Motor neuron (in vitro differentiated cells): ENCODE measurements around the gene TRIM69. TPM values are rescaled to one million over a fixed set of nuclear protein-coding genes. Genes with fewer than 3 reads are reported as not detected.

ENCODE experiments used
- ATAC-seq, 8 experiments: fragments of 200-7000 bp; cut with Tn5 transposase; replicated peaks in 6 of 8; 2 replicates each; pipeline ENCODE4 v1.8.0; 2021; ENCODE audit warnings: mild to moderate bottlenecking in 8 of 8, moderate library complexity in 8 of 8
- H3K27ac ChIP-seq, 2 donors: fragments of 250-450 bp; sonication (Bioruptor Pico); 2 replicates each; pipeline ENCODE4 v1.9.0; 2021; ENCODE audit warnings: antibody characterized with exemption in 2 of 2, mild to moderate bottlenecking in 2 of 2, moderate library complexity in 1 of 2
- H3K4me1 ChIP-seq, 2 donors: fragments of 250-450 bp; sonication (Bioruptor Pico); replicated peaks in 1 of 2; 2 replicates each; pipeline ENCODE4 v1.6.1; 2021; ENCODE audit warnings: antibody characterized with exemption in 2 of 2, mild to moderate bottlenecking in 2 of 2, moderate library complexity in 1 of 2
- H3K4me3 ChIP-seq, 5 donors: fragments of 250-450 bp; sonication (Bioruptor Pico); 2 replicates each; pipeline ENCODE4 v1.9.0; 2021; ENCODE audit warnings: antibody characterized with exemption in 5 of 5, mild to moderate bottlenecking in 5 of 5, moderate library complexity in 4 of 5
- WGBS, 10 experiments: fragments of 450-650 bp; shearing (Covaris generic); methylation state at CpG; one replicate each; pipeline ENCODE4 v1.0.0; 2022; 5-methylcytosine and 5-hydroxymethylcytosine counted together
- in situ Hi-C, 9 experiments: fragments of 400-800 bp; cut with MboI; loops; one replicate each; pipeline ENCODE4 v1.15.0; 2021; ENCODE audit warnings: low sequenced_read_pairs in 9 of 9, low pct_unique_long_range_greater_than_20kb in 2 of 9; ENCODE audit not compliant: unreplicated experiment in 9 of 9
- total RNA-seq, 8 experiments: library from RNA; unstranded; fragments of 300-600 nt; gene quantifications; 2 replicates each; pipeline versions ENCODE4 v1.2.3 to v1.2.4, GENCODE V29; 2022

The TRIM69 gene
- total RNA-seq, 8 experiments from 2014 or later = 10.4 to 56.0 (median 17.9) TPM

DNA sequence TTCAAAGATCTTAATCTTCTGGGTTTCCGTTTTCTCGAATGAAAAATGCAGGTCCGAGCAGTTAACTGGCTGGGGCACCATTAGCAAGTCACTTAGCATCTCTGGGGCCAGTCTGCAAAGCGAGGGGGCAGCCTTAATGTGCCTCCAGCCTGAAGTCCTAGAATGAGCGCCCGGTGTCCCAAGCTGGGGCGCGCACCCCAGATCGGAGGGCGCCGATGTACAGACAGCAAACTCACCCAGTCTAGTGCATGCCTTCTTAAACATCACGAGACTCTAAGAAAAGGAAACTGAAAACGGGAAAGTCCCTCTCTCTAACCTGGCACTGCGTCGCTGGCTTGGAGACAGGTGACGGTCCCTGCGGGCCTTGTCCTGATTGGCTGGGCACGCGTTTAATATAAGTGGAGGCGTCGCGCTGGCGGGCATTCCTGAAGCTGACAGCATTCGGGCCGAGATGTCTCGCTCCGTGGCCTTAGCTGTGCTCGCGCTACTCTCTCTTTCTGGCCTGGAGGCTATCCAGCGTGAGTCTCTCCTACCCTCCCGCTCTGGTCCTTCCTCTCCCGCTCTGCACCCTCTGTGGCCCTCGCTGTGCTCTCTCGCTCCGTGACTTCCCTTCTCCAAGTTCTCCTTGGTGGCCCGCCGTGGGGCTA, 25.1 kb upstream of the TRIM69 start, which contains the start of the genes B2M and PATL2:
Gene B2M, plus strand, starts transcription at position 422 of the 647 bp plus-strand sequence. Its CDS starts 30 bp downstream, at position 452.
Gene PATL2, minus strand, starts transcription at position 228 of the 647 bp plus-strand sequence. CDS start 34,833 bp downstream, outside the sequence.
- in situ Hi-C loops = no loop called here
- H3K4me1 ChIP-seq = peaks cover 0 to 5% of the 10 kb centered on the region in 2 donors
- 0 to 8% (median 0%) methylated on average over 2 to 21 of the region's 37 CpGs; no CpG with 5 or more reads in 1 of the 10 experiments for WGBS, 10 experiments
- peak within 1 kb of the TSS in 1 of 2 donors; percentile 38 for H3K27ac ChIP-seq
- H3K4me3 ChIP-seq = peak within 1 kb of the TSS; percentile 41 to 82 (median 75)
- ATAC-seq = peak; percentile 75 to 97 (median 96)

DNA sequence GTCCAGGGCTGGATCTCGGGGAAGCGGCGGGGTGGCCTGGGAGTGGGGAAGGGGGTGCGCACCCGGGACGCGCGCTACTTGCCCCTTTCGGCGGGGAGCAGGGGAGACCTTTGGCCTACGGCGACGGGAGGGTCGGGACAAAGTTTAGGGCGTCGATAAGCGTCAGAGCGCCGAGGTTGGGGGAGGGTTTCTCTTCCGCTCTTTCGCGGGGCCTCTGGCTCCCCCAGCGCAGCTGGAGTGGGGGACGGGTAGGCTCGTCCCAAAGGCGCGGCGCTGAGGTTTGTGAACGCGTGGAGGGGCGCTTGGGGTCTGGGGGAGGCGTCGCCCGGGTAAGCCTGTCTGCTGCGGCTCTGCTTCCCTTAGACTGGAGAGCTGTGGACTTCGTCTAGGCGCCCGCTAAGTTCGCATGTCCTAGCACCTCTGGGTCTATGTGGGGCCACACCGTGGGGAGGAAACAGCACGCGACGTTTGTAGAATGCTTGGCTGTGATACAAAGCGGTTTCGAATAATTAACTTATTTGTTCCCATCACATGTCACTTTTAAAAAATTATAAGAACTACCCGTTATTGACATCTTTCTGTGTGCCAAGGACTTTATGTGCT, 24.5 kb upstream of the TRIM69 start:
- H3K4me3 ChIP-seq = peak overlapping the region; percentile 41 to 82 (median 75)
- H3K4me1 ChIP-seq = peaks cover 0 to 5% of the 10 kb centered on the region in 2 donors
- 0 to 10% (median 0%) methylated on average over 5 to 9 of the region's 46 CpGs; no CpG with 5 or more reads in 5 of the 10 experiments for WGBS, 10 experiments
- no peak overlapping the region for H3K27ac ChIP-seq
- peak; percentile 10 to 47 (median 33) for ATAC-seq
- in situ Hi-C loops = no loop called here

DNA sequence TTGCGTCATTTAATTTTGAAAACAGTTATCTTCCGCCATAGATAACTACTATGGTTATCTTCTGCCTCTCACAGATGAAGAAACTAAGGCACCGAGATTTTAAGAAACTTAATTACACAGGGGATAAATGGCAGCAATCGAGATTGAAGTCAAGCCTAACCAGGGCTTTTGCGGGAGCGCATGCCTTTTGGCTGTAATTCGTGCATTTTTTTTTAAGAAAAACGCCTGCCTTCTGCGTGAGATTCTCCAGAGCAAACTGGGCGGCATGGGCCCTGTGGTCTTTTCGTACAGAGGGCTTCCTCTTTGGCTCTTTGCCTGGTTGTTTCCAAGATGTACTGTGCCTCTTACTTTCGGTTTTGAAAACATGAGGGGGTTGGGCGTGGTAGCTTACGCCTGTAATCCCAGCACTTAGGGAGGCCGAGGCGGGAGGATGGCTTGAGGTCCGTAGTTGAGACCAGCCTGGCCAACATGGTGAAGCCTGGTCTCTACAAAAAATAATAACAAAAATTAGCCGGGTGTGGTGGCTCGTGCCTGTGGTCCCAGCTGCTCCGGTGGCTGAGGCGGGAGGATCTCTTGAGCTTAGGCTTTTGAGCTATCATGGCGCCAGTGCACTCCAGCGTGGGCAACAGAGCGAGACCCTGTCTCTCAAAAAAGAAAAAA, 23.9 kb upstream of the TRIM69 start:
- no peak overlapping the region for H3K27ac ChIP-seq
- H3K4me1 ChIP-seq = peaks cover 0 to 5% of the 10 kb centered on the region in 2 donors
- peak overlapping the region; percentile 41 to 82 (median 75) for H3K4me3 ChIP-seq
- peak in 3 of 8 experiments; percentile 9 to 18 (median 13) for ATAC-seq
- 1 to 88% (median 28%) methylated on average over 3 to 23 of the region's 24 CpGs for WGBS, 10 experiments
- in situ Hi-C loops = no loop called here

GRCh38 chr15:44713006-44713966, 23.0 kb upstream of the TRIM69 start:
- no peak for ATAC-seq
- WGBS, 10 experiments = 0 to 100% (median 81%) methylated on average over 1 to 5 of the region's 5 CpGs
- in situ Hi-C loops = no loop called here
- H3K27ac ChIP-seq = no peak overlapping the region
- H3K4me1 ChIP-seq = peaks cover 0 to 5% of the 10 kb centered on the region in 2 donors
- peak overlapping the region in 2 of 5 donors; percentile 75 to 76 for H3K4me3 ChIP-seq

GRCh38 chr15:44715142-44715796, 21.1 kb upstream of the TRIM69 start:
- in situ Hi-C loops = no loop called here

GRCh38 chr15:44715797-44716334, 20.5 kb upstream of the TRIM69 start:
- no peak overlapping the region for H3K4me3 ChIP-seq
- in situ Hi-C loops = no loop called here
- WGBS, 10 experiments = 75 to 100% (median 94%) methylated on average over 1 to 2 of the region's 2 CpGs; no CpG with 5 or more reads in 1 of the 10 experiments

More at GRCh38 chr15:44715142-44715796, 21.1 kb upstream of the TRIM69 start:
- Histone ChIP-seq H3K4me3 (no peak overlapping the region), H3K27ac (no peak overlapping the region), H3K4me1 (peaks cover 0 to 5% of the 10 kb centered on the region in 2 donors)
- ATAC-seq = no peak
- 67 to 100% (median 96%) methylated on average over 2 to 6 of the region's 6 CpGs for WGBS, 10 experiments

GRCh38 chr15:44716983-44717602, 19.2 kb upstream of the TRIM69 start:
- Histone ChIP-seq H3K4me1 (peaks cover 0 to 5% of the 10 kb centered on the region in 2 donors), H3K4me3 (no peak overlapping the region), H3K27ac (no peak overlapping the region)
- WGBS, 10 experiments = 50 to 100% (median 100%) methylated on average over 1 to 2 of the region's 2 CpGs; no CpG with 5 or more reads in 4 of the 10 experiments
- in situ Hi-C loops = no loop called here
- no peak for ATAC-seq

More at GRCh38 chr15:44715797-44716334, 20.5 kb upstream of the TRIM69 start:
- H3K27ac ChIP-seq = no peak overlapping the region
- peaks cover 0 to 5% of the 10 kb centered on the region in 2 donors for H3K4me1 ChIP-seq
- no peak for ATAC-seq

- Histone ChIP-seq H3K27ac (no peak overlapping the region), H3K4me3 (no peak overlapping the region), H3K4me1 (no peaks in the 10 kb centered on the region)
- in situ Hi-C loops = no loop called here
- WGBS, 10 experiments = 71 to 100% (median 93%) methylated on average over 1 to 4 of the region's 4 CpGs
- ATAC-seq = no peak
These were observed 18.0 kb upstream of the TRIM69 start for GRCh38 chr15:44718180-44718926.

DNA sequence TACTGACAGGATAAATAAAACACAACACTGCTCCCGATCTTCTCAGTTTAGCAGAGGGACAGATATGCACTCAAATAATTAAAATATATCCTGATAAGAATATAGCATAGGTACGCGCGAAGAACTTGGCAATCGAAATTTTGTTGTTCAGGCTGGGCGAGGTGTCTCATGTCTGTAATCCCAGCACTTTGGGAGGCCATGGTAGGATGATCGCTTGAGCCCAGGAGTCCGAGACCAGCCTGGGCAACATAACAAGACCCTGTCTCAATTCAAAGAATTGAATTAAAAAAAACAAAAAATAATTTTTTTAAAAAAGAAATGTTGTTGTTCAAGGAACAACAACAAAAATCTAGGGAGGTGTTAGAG, 17.4 kb upstream of the TRIM69 start:
- 80 to 100% (median 94%) methylated on average over 2 to 8 of the region's 8 CpGs for WGBS, 10 experiments
- Histone ChIP-seq H3K4me3 (no peak overlapping the region), H3K4me1 (no peaks in the 10 kb centered on the region), H3K27ac (no peak overlapping the region)
- in situ Hi-C loops = no loop called here
- ATAC-seq = no peak

- H3K27ac ChIP-seq = no peak overlapping the region
- 64 to 100% (median 86%) methylated on average over 1 to 3 of the region's 4 CpGs for WGBS, 10 experiments
- no peak overlapping the region for H3K4me3 ChIP-seq
- peak in 3 of 8 experiments; percentile 12 to 38 (median 16) for ATAC-seq
- H3K4me1 ChIP-seq = no peaks in the 10 kb centered on the region
- in situ Hi-C loops = no loop called here
These were observed 16.9 kb upstream of the TRIM69 start for GRCh38 chr15:44719293-44719999.
